ENCODE measurements around the gene SP2. TPM values are rescaled to one million over a fixed set of nuclear protein-coding genes. Genes with fewer than 3 reads are reported as not detected.
"Not testable (repeated sequence)": the region's sequence is repeated elsewhere in the genome, so short reads cannot be mapped to it uniquely, and the experiment has no call there.

SP2 gene
- total and polyA plus RNA-seq, 2 of the 13 experiments (the other 11 are each of a cell fraction or from before 2014, with no cell fraction given), result 1.4 to 4.8 TPM

DNA sequence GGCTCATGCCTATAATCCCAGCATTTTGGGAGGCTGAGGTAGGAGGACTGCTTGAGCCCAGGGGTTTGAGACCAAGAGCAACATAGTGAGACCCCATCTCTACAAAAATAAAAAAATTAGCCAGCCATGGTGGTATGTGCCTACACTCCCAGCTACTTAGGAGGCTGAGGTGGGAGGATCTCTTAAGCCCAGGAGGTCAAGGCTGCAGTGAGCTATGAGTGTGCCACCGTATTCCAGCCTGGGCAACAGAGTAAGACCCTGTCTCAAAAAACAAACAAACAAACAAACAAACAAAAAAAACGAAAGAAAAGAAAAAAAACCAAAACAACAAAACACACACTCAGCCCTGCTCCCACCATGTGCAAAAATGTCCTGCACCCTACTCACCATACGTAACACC is 39.4 kb downstream of the SP2 start:
- H3K4me1 ChIP-seq (ENCODE audit: insufficient read depth, low read length), result peaks cover 68% of the 10 kb centered on the region
- WGBS (ENCODE audit: low lambda C conversion rate), result 63% methylated on average over 3 of the region's 3 CpGs
- in situ Hi-C loops (cut with HindIII; ENCODE audit: extremely low pct_ligation_motif_present, low pct_unique_long_range_greater_than_20kb); BruUV-seq (replicated peaks); H2AFZ ChIP-seq (ENCODE audit: low read length); H3K9me3 ChIP-seq (ENCODE audit: low read length); H3K27me3 ChIP-seq (ENCODE audit: control insufficient read depth in 1 of 2, insufficient read depth in 2 of 2, low read length in 2 of 2); DNase-seq (ENCODE audit: low spot score); H3K9ac ChIP-seq (ENCODE audit: insufficient read depth, low read depth, low read length); H3K27ac ChIP-seq (ENCODE audit: extremely low read length, insufficient read depth, low read length); H4K20me1 ChIP-seq (ENCODE audit: insufficient read depth, low read length); H3K4me3 ChIP-seq (replicated peaks in 1 of 3; ENCODE audit: insufficient read depth in 1 of 3, low read depth in 2 of 3, low read length in 3 of 3); H3K79me2 ChIP-seq (ENCODE audit: insufficient read depth, low read length); FAIRE-seq; CTCF ChIA-PET (ENCODE audit: low intra/inter-chr PET ratio, low total read pairs); ATAC-seq; H3K36me3 ChIP-seq (replicated peaks in 1 of 2; ENCODE audit: control insufficient read depth in 1 of 2, insufficient read depth in 2 of 2, low read length in 2 of 2); intact Hi-C loops (cut with micrococcal nuclease; ENCODE audit: unreplicated experiment): not testable (repeated sequence)
- POLR2A ChIA-PET, result interaction anchor here (1.8 kb wide), 1 partner anchor 40 kb away, joined by 6 read pairs; the partner anchor contains the start of gene SP2
- TF ChIP-seq ZNF121 (CRISPR knock-in tag; IDR thresholded peaks at IDR 0.05), result peak; percentile 50; the same call in 1 of the 2 replicates
- TF ChIP-seq, protein P1, sequence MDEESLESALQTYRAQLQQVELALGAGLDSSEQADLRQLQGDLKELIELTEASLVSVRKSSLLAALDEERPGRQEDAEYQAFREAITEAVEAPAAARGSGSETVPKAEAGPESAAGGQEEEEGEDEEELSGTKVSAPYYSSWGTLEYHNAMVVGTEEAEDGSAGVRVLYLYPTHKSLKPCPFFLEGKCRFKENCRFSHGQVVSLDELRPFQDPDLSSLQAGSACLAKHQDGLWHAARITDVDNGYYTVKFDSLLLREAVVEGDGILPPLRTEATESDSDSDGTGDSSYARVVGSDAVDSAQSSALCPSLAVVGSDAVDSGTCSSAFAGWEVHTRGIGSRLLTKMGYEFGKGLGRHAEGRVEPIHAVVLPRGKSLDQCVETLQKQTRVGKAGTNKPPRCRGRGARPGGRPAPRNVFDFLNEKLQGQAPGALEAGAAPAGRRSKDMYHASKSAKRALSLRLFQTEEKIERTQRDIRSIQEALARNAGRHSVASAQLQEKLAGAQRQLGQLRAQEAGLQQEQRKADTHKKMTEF (CRISPR knock-in tag; IDR thresholded peaks at IDR 0.05), result 0 out of 2 replicates have a peak, but pooled peaks have one; percentile 24
- TF ChIP-seq ZMYM3 (CRISPR knock-in tag; IDR thresholded peaks at IDR 0.05), result 0 out of 2 replicates have a peak, but pooled peaks have one; percentile 52
- TF ChIP-seq, protein P2, sequence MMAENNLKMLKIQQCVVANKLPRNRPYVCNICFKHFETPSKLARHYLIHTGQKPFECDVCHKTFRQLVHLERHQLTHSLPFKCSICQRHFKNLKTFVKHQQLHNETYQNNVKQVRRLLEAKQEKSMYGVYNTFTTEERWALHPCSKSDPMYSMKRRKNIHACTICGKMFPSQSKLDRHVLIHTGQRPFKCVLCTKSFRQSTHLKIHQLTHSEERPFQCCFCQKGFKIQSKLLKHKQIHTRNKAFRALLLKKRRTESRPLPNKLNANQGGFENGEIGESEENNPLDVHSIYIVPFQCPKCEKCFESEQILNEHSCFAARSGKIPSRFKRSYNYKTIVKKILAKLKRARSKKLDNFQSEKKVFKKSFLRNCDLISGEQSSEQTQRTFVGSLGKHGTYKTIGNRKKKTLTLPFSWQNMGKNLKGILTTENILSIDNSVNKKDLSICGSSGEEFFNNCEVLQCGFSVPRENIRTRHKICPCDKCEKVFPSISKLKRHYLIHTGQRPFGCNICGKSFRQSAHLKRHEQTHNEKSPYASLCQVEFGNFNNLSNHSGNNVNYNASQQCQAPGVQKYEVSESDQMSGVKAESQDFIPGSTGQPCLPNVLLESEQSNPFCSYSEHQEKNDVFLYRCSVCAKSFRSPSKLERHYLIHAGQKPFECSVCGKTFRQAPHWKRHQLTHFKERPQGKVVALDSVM (CRISPR knock-in tag; IDR thresholded peaks at IDR 0.05), result peak; percentile 88
- peak overlapping the region; percentile 28; the same call in 1 of the 2 replicates for H3K4me2 ChIP-seq (ENCODE audit: low read depth, low read length)

DNA sequence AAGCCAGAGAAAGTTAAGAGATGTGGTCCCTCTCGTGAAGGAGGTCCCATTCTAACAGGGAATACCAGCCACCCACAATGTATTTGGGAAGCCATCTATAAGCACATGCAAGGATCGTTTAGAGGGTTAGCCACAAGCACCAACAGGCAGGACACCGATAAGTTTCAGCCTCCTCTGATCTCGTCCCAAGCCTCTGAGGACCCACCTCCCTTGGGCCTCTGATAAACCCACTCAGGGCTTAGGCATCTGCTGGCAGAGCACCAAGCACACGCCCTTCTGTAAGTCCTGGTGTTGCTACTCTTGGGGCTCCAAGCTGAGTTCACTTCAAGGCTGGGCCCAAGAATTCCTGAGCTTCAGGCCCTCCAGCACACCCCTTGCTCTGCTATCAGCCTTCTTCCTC is 39.9 kb downstream of the SP2 start:
- Histone ChIP-seq H3K27me3 (ENCODE audit: control insufficient read depth in 1 of 2, insufficient read depth in 2 of 2, low read length in 2 of 2) (no peaks in the 10 kb centered on the region), H4K20me1 (ENCODE audit: insufficient read depth, low read length) (no peaks in the 10 kb centered on the region), H3K36me3 (replicated peaks in 1 of 2; ENCODE audit: control insufficient read depth in 1 of 2, insufficient read depth in 2 of 2, low read length in 2 of 2) (no peaks in the 10 kb centered on the region), H3K4me1 (ENCODE audit: insufficient read depth, low read length) (peaks cover 73% of the 10 kb centered on the region), H3K9me3 (ENCODE audit: low read length) (no peaks in the 10 kb centered on the region), H2AFZ (ENCODE audit: low read length) (no peak overlapping the region), H3K27ac (ENCODE audit: extremely low read length, insufficient read depth, low read length) (no peak overlapping the region), H3K4me3 (replicated peaks in 1 of 3; ENCODE audit: insufficient read depth in 1 of 3, low read depth in 2 of 3, low read length in 3 of 3) (no peak overlapping the region), H3K79me2 (ENCODE audit: insufficient read depth, low read length) (no peaks in the 10 kb centered on the region), H3K9ac (ENCODE audit: insufficient read depth, low read depth, low read length) (no peak overlapping the region), H3K4me2 (ENCODE audit: low read depth, low read length) (no peak overlapping the region)
- CTCF ChIA-PET (ENCODE audit: low intra/inter-chr PET ratio, low total read pairs), result no interaction called here
- in situ Hi-C loops (cut with HindIII; ENCODE audit: extremely low pct_ligation_motif_present, low pct_unique_long_range_greater_than_20kb), result no loop called here
- no peak for DNase-seq (ENCODE audit: low spot score)
- no peak for ATAC-seq
- intact Hi-C loops (cut with micrococcal nuclease; ENCODE audit: unreplicated experiment), result no loop called here
- no peak for FAIRE-seq
- POLR2A ChIA-PET, result interaction anchor here (1.8 kb wide), 1 partner anchor 40 kb away, joined by 6 read pairs; the partner anchor contains the start of gene SP2
- BruUV-seq (replicated peaks), result no TSS peak
- 82% methylated on average over 5 of the region's 5 CpGs for WGBS (ENCODE audit: low lambda C conversion rate)
- TF ChIP-seq ZKSCAN5 (CRISPR knock-in tag; IDR thresholded peaks at IDR 0.05), result no peak
- no peak for TF ChIP-seq SP2 (CRISPR knock-in tag; IDR thresholded peaks at IDR 0.05)
- TF ChIP-seq ZNF703 (CRISPR knock-in tag; IDR thresholded peaks at IDR 0.05; ENCODE audit: borderline replicate concordance), result no peak
- no peak for TF ChIP-seq NCOA2 (CRISPR knock-in tag; IDR thresholded peaks at IDR 0.05)
- no peak for TF ChIP-seq BORCS8-MEF2B (CRISPR knock-in tag; IDR thresholded peaks at IDR 0.05)
- TF ChIP-seq DR1 (CRISPR knock-in tag; IDR thresholded peaks at IDR 0.05), result no peak
- no peak for TF ChIP-seq DNMT3B (CRISPR knock-in tag; conservative IDR thresholded peaks at IDR 0.05)
- no peak for TF ChIP-seq ZNF3 (CRISPR knock-in tag; IDR thresholded peaks at IDR 0.05)
- no peak for TF ChIP-seq ZNF672 (CRISPR knock-in tag; IDR thresholded peaks at IDR 0.05)
- TF ChIP-seq ZFP36L1 (CRISPR knock-in tag; IDR thresholded peaks at IDR 0.05), result no peak
- no peak for TF ChIP-seq ZSCAN21 (CRISPR knock-in tag; IDR thresholded peaks at IDR 0.05; ENCODE audit: borderline replicate concordance)
- TF ChIP-seq ZMYM3 (CRISPR knock-in tag; IDR thresholded peaks at IDR 0.05), result no peak
- no peak for TF ChIP-seq ERF (CRISPR knock-in tag; IDR thresholded peaks at IDR 0.05)

Data from HepG2 (cell line).